AG09319 (cell line): ENCODE results near the gene CRMP1.

Source experiments
- DNase-seq: peaks from one replicate; pipeline ENCODE4 v3.0.0-alpha.2; 2010; ENCODE audit warnings: low read depth; ENCODE audit errors: extremely low read depth
- TF ChIP-seq, protein P1 (sequence below): IDR thresholded peaks from 2 replicates; pipeline ENCODE4 v1.5.1; 2011; ENCODE audit warnings: low read depth, mild to moderate bottlenecking, inconsistent platforms, low read length, moderate library complexity

The CRMP1 gene

DNA sequence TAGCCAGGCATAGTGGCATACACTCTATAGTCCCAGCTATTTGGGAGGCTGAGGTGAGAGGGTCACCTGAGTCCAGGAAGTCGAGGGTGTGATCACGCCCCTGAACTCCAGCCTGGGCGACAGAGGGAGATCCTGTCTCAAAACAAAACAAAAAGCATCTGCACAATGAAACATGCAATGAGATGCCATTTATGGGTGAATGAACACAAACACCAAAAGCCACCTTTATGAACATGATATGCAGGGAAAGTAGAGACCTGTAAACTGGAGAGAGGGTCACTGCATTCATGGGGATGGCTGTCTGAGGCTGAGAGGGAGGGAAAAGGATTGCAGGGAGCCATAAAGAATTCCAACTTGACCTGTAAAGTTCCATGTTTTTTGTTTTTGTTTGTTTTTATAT, 111.2 kb downstream of the CRMP1 start:
- TF ChIP-seq, protein P1, sequence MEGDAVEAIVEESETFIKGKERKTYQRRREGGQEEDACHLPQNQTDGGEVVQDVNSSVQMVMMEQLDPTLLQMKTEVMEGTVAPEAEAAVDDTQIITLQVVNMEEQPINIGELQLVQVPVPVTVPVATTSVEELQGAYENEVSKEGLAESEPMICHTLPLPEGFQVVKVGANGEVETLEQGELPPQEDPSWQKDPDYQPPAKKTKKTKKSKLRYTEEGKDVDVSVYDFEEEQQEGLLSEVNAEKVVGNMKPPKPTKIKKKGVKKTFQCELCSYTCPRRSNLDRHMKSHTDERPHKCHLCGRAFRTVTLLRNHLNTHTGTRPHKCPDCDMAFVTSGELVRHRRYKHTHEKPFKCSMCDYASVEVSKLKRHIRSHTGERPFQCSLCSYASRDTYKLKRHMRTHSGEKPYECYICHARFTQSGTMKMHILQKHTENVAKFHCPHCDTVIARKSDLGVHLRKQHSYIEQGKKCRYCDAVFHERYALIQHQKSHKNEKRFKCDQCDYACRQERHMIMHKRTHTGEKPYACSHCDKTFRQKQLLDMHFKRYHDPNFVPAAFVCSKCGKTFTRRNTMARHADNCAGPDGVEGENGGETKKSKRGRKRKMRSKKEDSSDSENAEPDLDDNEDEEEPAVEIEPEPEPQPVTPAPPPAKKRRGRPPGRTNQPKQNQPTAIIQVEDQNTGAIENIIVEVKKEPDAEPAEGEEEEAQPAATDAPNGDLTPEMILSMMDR: no peak

GRCh38 chr4:5780831-5781480, 111.9 kb downstream of the CRMP1 start:
- DNase-seq: no peak
- TF ChIP-seq, protein P1: no peak

More for the DNA sequence above, 111.2 kb downstream of the CRMP1 start:
- no peak for DNase-seq

DNA sequence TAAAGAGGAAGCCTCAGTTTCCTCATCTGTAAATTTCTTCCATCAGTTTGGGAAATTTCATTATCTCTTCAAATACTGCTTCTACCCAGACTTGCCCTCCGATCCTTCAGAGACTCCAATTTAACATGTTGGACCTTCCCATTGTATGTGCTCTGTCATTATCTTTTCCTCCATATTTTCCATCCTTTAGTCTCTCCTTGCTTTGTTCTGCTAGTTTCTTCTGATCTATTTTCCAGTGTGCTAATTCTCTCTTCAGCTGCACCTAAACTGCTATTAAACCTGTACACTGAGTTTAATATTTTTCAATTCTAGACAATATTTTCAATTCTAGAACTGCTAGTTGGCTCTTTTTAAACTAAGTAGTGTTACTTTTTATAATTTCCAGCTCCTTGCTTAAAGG, 116.4 kb downstream of the CRMP1 start:
- DNase-seq: no peak
- TF ChIP-seq, protein P1: no peak

GRCh38 chr4:5774416-5775036, 118.4 kb downstream of the CRMP1 start:
- TF ChIP-seq, protein P1: no peak
- DNase-seq: no peak

DNA sequence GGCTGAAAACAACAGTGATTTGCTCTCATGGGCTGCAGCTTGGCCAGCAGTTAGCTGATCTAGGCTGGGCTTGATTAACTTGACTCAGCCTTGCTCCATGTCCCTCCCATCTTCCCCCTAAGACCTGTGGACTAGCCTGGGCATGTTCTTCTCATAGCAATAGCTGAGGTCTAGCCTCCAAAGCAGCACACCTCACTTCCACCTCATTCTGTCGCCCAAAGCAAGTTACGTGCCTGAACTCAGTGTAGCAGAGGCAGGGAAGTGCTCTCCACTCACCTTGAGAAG, 119.7 kb downstream of the CRMP1 start:
- TF ChIP-seq, protein P1: no peak
- peak; percentile 59 for DNase-seq

DNA sequence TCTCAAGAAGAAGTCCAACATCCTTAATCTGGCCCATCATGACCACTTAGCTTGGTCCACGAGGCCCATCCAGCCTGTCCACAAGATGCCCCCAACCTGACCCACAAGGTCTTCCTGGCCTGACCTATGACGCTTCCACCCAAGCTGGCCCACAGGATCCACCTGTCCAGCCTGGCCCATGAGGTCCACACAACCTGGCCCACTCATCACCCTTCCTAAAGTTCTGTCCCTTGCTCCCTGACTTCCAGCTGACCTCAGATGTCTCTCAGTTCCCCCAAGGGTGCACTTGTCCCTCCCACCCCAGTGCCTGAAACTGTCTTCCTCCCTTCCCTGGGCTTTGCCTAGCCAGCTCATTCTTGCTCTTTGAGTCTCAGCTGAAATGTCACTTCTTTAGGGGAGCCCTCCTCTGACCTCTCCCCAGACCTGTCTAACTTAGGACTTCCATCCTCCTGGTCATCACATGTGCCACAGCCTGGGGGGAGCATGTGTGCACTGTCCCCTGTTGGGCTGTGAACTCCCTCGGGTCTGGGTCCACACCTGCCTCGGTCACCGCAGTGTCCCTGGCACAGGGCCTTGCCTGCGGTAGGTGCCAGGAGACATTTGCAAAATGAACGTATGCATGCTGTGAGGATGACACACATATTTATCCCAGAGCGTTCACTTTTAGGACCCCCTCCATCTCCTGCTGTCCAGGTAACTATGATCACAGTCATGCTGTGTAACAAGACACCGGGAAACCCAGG, 120.2 kb downstream of the CRMP1 start:
- DNase-seq: no peak
- TF ChIP-seq, protein P1: no peak
